Cardiac septum (tissue), 1 donor: ENCODE data around the gene HSF2BP. TPM values are rescaled to one million over a fixed set of nuclear protein-coding genes. Genes with fewer than 3 reads are reported as not detected.
A peak's percentile ranks its signal among the peaks of the same experiment; 100 is the strongest.
"Not testable (repeated sequence)": the region's sequence is repeated elsewhere in the genome, so short reads cannot be mapped to it uniquely, and the experiment has no call there.

Experiments used
- DNase-seq: peaks from one replicate; pipeline ENCODE4 v3.0.0-alpha.2; 2020; ENCODE audit warnings: low spot score
- intact Hi-C: fragments of 100-400 bp; cut with DNase I; formaldehyde crosslinking; loops from one replicate; pipeline ENCODE4 v1.14.0; 2022
- total RNA-seq: library from RNA; stranded (reverse); fragmentation: NEBNext Ultra II Directional; extraction: Animal tissue kit (Norgen Biotek cat#: 25700); gene quantifications from one replicate; pipeline ENCODE4 v1.2.1, GENCODE V29; 2021
- donor health status: DM: no; HTN: no; CAD: no.

HSF2BP gene
- total RNA-seq, 1 donor from 2014 or later, result not detected

DNA sequence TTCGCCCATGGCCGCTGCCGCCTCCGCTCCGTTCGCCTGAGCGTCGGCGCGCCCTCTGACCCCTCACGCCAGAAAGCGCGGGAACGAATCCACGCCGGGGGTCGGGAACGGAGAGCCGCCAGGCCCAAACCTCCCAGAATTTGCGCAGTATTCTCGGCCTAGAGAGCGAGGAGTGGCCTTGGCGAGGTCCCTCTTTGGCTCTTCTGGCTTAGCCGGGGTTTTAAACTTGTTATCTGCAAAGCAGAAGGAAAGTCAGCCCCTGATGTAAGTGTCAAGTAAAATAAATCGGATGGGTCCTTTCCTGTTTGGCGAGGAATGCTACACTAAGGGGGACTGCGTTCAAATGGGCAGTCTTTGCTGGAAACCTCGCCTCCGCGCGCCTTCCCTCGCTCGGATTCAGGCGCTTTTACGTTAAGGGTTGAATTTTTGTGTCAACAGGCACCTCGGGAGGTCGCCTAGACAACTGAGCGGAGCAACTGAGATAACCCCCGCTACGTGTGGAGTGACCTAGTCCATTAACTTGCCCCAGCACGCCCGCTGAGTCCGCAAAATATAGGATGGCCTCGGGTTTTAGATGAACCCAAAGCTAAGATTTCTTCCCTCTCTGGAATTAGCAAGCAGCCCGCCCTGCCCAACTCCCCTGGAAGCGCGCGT, 1.1 kb downstream of the HSF2BP start:
- no peak for DNase-seq
- intact Hi-C loops, result loop anchor here (2.0 kb wide), 1 partner anchor 131 kb away; the partner anchor contains the start of gene RRP1

DNA sequence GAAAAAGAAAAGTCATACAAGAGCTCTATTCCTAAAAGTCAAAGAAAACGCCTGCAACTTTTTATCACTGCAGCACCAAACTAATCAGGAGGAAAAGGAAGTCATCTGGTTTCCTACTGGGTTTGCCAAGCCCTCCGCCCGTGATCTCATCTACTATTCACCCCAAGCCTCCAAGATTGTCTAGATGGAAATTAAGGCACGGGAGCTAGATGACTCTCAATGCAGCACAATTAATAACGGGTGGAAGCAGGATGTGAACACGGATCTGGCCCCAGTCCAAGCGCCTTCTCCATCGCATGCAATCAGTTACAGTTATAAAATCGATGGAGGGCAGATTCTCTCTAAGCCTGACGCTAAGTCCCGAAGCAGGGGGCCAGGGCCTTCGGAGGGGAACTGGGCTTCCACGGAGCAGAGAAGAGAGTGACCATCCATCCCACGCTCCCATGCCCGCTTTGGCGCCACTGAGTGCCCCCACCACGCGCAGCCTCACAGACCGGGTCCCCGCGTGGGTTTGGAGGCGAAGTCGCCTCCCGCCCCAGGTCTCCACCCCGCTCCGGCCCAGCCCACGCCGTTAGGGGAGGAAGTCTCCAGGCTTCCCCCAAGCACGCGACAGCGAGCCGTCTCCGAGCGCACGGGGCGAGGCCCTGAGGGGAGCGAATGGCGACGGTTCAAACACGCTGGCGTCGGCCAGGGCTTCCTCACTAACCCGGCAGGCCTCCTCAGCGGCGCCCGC, 1.8 kb downstream of the HSF2BP start:
- intact Hi-C loops, result loop anchor here (2.0 kb wide), 1 partner anchor 131 kb away; the partner anchor contains the start of gene RRP1
- no peak for DNase-seq

DNA sequence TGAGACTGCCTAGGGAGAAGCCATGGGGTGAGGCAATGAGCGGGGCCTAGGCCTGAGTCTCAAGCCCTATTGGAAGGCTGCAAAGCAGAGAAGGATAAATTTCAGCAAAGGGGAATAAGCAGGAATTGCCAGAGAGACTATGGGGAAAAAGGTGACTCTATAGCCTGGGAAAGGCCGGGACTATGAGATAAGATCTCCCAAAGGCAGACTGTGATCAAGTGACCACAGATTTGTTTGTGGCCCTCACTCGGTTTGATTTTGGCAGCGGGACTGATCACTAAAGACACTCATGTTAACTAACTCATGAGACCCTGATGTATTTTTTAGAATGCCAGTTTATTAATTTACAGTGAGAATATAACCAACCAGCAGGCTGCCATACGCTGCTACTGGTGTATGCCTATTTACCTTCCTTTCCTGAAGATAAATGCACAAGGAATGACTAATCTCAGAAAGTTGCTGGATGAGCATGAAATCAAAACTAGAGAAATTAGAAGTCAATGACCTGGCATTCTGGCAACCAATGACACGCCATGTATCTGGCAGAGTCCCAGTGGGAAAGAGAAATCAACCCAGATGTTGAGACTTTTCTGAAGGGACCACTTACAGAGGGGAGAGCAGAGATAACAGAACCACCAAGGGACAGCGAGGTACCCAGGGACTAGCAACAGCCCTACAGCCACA, 4.3 kb downstream of the HSF2BP start:
- no peak for DNase-seq
- intact Hi-C loops, result no loop called here

DNA sequence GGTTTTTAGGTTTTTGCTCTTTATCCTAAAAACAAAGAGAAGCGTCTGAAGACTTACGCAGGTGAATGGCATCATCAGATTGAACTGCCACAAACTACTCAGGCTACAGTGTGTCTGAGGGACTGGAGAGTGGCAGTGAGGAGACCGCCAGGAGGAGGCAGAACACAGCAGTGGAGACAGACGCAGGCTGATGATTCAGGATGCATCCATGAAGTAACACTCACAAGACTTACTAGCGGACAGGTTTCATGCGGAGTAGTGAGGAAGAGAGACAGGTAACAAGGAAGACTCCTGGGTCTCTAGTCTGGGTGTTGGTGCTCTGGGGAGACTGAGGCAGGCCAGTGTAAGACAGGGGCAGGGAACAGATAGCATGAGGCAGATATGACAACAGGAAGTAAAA, 5.7 kb downstream of the HSF2BP start:
- no peak for DNase-seq
- intact Hi-C loops, result no loop called here

DNA sequence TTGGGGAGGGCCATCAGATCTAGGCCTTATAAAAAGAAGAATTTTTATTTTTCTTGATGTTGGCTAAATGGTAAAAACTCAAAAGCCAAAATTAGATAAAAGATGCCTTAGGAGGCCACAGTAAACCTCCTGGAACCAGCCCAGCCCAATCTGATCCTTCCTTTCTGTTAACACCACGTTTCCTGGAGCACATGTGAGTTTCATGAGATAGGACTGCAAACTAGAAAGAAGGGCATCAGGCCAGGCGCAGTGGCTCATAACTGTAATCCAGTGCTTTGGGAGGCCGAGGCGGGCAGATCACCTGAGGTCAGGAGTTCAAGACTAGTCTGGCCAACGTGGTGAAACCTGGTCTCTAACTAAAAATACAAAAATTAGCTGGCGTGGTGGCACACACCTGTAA, 6.7 kb downstream of the HSF2BP start:
- no peak for DNase-seq
- intact Hi-C loops, result no loop called here

DNA sequence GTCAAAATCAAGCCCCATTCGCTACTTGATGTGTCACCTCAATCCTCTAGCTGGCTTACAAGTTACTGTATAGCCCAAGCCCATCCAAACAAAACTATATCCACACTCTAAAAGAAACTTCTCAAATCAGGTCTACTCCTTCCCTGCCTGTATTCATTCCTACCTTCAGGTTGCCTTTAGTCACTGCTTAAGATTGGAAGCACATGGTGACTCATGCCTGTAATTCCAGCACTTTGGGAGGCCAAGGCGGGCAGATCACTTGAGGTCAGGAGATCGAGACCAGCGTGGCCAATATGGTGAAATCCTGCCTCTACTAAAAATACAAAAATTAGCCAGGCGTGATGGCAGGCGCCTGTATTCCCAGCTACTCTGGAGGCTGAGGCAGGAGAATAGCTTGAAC, 7.4 kb downstream of the HSF2BP start:
- DNase-seq, intact Hi-C loops: not testable (repeated sequence)

DNA sequence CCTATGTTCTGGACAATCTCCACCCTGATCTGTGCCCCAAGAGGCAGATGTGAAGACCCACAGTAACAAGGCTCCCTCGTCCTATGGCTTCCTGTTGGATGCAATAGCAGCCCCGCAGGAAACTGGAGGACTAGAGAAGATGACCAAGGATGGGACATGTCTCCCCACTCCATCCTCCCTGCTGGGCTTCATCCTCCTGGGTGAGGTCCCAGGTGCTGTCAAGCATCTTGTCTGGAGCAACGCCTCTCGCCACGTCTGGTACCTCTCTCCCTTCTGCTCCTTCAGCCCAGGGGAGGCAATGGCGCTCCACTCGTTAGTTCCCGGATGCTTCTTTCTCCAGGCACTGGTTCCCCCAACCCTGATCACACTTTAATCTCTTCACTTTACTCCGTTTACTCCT, 11.1 kb downstream of the HSF2BP start:
- DNase-seq, result no peak
- intact Hi-C loops, result loop anchor here (5.0 kb wide), 1 partner anchor 316 kb away; no protein-coding TSS in a partner anchor

DNA sequence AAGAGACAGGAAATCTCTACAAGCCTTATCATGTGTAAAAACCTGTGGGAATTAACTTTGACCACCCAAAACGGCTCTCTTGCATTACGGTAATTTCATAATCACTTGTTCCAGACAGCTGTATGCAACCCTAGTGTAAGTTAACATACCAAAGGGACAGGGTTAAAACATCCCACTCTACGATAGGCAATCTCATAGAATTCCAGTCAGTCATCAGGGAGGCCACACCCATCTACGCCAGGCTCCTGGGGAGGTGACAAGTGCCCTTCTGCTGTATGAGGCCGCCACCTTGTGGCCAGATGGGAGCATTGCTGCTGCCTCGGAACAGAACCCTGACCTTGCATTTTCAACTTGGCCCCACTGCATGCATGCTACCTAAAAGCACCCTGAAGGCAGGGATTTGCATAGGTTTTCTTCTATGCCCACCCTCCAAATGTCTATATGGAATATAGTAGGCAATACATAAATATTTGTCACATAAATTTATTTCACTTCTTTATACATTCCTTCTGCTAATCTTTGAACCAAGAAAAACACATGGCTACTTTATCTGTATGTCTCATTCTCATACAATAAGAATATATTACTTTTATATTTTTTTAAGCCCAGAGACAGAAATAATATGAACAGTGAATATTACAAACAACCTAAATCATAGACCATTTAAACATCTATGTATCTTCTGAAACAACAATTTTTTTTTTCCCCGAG, 12.6 kb downstream of the HSF2BP start:
- intact Hi-C loops, result loop anchor here (5.0 kb wide), 1 partner anchor 314 kb away; no protein-coding TSS in a partner anchor
- peak; percentile 94 for DNase-seq

DNA sequence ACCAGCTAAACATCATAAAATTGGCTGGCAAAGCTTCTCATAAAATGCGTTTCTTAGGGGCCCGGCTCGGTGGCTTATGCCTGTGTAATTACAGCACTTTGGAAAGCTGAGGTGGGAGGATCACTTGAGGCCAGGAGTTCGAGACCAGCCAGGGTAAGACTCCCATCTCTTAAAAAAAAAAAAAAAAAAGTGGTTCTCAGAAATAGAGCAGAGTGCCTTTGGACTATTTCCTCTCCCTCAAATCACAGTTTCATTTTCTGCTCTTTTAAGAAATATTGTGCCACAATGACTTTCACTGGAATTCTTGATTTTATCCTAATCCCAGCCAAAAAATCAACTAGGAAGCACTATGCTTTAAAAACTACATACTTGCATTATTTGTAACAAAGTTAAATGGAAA, 13.3 kb downstream of the HSF2BP start:
- intact Hi-C loops, result loop anchor here (5.0 kb wide), 1 partner anchor 314 kb away; no protein-coding TSS in a partner anchor

DNA sequence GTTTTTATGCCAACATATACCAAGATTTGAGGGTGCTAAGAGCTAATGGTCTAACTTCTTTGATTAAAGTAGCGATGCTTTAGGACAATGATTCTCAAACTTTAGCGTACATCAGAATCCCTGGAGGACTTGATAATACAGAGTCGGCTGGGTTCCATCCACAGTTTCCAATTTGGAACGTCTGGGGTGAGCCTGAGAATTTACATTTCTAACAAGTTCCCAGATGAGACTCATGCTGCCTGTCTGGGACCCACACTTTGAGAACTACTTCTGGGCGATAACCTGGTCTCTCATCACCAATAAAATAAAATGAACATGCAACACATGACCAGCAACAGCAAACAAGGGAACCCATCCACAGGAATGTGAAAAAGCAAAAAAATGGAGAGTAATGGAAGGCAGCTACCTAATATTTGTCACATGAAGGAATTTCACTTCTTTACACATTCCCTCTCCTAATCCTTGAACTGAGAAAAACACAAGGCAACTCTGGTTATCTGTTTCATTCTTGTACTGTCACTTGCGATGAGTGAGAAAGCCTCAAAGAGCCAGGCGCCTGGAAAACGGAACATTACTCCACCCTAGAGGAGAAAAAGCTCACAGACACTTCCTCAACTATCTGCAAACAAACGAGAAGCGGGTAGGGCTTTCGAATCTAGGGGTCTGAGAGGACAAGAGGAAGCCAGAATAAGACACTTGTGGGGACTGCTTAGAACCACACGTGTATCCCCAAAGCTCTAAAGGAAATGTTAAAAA, 14.0 kb downstream of the HSF2BP start:
- intact Hi-C loops, result loop anchor here (5.0 kb wide), 1 partner anchor 313 kb away; no protein-coding TSS in a partner anchor
- no peak for DNase-seq

More for the DNA sequence above, 13.3 kb downstream of the HSF2BP start:
- DNase-seq, result no peak

DNA sequence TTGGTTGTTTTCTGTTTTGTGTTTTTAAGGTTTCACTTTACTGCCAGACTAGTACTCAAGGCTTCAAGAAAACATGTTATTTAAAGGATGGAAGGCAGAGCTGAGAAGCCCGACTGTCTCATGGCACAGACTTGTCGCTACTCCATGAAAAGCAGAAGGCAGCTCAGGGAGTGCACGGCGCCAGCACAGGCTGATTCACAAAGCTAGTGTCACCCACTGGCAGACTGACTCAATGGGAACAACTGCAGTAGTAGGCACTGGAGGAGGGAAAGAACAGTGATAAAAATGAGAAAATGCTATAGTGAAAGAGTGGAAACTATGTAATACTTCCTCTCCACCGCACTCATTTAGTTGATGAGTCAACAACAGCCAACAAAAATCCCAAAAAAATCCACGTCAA, 14.7 kb downstream of the HSF2BP start:
- intact Hi-C loops, result loop anchor here (5.0 kb wide), 1 partner anchor 312 kb away; no protein-coding TSS in a partner anchor
- DNase-seq, result no peak

DNA sequence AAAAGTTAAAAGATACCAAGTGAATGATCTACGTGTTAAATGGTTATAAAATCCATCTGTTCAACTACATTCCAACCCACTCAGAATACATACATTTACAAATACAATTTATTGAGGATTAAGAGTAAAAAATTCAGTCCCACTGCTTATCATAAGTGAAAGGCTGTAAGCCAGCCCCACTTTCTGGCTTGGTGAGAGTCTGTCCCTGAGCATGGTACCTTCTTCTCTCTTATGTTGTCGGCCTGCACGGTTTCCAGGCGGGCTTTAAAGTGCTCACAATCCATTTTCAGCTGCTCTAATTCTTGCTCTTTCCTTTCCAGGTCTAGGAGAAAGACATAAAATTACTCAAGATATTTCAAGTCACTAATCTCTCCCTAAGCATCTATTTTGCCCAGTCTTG, 15.2 kb downstream of the HSF2BP start:
- DNase-seq, result no peak
- intact Hi-C loops, result no loop called here

DNA sequence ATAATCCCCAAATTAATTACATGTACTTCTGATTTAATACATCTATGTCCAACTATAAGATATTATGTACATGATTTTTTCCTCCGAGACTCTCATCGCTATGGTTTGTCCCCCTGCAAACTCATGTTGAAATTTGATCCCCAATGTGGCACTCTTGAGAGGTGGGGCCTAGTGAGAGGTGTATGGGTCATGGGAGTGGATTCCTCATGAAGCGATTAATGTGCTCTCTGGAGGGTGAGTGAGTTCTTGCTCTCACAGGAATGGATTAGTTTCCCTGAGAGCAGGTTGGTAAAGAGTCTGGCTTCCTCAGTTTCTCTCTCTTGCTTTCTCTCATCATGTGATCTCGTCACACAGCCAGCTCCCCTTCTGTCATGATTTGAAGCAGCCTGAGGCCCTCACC, 16.1 kb downstream of the HSF2BP start:
- intact Hi-C loops, result no loop called here
- no peak for DNase-seq

DNA sequence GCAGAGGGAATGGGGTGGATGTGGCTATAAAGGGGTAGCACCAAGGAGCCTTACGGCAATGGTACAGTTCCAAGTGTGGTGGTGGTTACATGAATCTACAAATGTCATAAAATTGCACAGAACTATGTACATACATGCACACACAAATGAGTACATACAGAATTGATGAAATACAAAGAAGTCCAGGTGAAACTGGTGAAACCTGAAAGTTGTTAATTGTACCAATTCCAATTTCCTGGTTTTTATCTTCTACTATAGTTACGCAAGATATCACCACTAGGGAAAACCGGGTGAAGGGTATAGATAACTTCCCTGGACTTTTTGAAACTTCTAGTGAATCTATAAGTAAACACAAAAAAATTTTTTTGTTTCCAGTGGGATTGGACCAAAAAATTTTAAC, 18.9 kb downstream of the HSF2BP start:
- no peak for DNase-seq
- intact Hi-C loops, result no loop called here

DNA sequence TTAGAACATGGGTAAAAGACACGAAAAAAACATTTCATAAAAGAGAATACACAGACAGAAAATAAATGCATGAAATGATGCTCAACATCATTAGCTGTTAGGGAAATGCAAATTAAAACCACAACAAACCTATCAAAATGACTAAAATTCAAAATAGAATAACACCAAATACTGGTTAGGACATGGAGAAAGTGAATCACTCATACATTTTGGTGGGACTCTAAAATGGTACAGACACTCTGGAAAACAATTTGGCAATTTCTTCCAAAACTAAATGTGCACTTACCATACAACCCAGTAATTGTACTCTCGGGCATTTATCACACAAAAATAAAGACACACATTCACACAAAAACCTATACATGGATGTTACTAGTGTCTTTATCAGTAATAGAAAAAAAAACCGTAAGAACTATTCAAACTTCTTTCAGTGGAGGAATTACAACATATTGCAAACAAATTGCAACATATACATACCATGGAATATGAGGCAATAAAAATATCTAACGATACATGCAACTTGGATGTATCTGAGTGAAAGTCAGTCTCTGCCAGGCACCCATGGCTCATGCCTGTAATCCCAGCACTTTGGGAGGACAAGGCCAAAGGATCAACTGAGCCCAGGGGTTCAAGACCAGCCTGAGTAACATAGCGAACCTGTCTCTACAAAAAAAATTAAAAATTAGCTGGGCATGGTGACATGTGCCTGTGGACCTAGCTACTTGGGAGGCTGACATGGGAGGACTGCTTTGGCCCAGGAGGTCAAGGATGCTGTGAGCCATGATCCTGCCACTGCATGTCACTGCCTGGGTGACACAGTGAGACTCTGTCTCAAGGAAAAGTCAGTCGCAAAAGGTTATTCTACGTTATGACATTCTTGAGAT, 19.6 kb downstream of the HSF2BP start:
- intact Hi-C loops, result no loop called here
- no peak for DNase-seq

DNA sequence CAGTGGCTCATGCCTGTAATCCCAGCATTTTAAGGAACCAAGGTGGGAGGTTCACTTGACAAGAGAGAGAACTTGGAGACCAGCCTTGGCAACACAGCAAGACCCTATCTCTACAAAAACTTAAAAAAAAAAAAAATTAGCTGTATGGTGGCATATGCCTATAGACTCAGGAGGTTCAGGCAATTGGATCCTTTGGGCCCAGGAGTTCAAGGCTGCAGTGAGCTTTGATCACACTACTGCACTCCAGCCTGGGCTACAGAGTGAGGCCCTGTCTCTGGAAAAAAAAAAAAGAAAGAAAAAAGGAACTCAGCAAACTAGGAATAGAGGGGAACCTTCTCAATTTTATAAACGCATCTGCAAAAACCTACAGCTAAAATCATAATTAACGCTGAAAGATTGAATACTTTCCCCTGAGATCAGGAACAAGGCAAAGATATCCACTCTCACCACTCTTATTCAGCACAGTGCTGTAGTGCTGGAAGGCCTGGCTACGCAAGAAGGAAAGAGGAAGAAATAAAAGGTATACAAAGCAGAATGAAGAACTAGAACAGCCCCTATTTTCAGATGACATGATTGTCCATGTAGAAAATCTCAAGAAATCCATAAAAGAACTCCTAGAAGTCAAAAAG, 21.6 kb downstream of the HSF2BP start:
- intact Hi-C loops, result no loop called here
- no peak for DNase-seq

DNA sequence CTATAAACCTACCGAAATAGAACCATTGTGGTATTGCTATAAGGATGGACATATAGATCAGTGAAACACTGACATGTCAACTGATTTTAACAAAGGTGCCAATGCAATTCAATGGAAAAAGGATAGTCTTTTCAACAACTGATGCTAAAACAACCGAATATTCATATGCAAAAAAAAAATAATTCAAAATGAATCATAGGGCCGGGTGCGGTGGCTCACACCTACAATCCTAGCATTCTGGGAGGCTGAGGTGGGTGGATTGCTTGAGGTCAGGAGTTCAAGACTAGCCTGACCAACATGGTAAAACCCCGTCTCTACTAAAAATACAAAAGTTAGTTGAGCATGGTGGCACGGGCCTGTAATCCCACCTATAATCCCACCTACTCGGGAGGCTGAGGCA, 23.9 kb downstream of the HSF2BP start:
- DNase-seq, result no peak
- intact Hi-C loops, result no loop called here

DNA sequence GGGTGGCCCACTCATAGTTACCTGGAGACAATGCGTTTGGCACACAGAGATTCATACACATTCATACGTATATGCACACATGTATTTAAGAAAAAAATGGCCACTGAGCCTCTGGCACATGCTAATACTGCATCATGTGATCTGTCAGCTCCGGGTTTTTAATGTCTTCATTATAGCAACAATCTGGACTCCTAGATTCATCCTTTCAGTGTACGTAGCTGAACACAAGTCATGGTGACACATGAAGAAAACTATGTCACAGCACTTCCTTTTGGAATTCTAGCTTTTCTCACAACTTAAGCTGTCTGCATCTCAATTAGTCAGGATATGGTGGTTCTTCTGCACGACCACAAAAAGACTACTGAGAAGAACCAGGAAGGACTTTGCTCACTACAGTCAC, 24.7 kb downstream of the HSF2BP start:
- intact Hi-C loops, result no loop called here

More for the DNA sequence above, 24.7 kb downstream of the HSF2BP start:
- DNase-seq, result no peak
